ENCODE measurements around the gene TYMS. TPM values are rescaled to one million over a fixed set of nuclear protein-coding genes. Genes with fewer than 3 reads are reported as not detected.

The TYMS gene
- total and polyA plus RNA-seq, 9 of the 15 experiments (the other 6 are each of a cell fraction or from before 2014, with no cell fraction given), result 69.1 to 409 (median 175) TPM

DNA sequence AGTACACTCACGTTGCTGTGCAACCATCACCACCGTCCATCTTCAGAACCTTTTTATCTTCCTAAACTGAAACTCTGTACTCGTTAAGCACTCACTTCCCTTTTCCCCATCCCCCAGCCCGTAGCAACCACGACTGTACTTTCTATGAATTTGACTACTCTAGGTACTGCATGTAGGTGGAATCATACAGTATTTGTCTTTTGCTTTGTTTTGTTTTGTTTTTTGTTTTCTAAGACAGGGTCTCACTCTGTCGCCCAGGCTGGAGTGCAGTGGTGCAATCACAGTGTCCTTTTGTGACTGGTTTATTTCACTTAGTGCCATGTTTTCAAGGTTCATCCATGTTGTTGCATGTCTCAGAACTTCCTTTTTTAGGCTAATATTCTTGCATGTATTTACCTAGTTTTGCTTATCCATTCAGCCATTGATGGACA, 7.0 kb upstream of the TYMS start (continued):
- TF ChIP-seq, protein P1, sequence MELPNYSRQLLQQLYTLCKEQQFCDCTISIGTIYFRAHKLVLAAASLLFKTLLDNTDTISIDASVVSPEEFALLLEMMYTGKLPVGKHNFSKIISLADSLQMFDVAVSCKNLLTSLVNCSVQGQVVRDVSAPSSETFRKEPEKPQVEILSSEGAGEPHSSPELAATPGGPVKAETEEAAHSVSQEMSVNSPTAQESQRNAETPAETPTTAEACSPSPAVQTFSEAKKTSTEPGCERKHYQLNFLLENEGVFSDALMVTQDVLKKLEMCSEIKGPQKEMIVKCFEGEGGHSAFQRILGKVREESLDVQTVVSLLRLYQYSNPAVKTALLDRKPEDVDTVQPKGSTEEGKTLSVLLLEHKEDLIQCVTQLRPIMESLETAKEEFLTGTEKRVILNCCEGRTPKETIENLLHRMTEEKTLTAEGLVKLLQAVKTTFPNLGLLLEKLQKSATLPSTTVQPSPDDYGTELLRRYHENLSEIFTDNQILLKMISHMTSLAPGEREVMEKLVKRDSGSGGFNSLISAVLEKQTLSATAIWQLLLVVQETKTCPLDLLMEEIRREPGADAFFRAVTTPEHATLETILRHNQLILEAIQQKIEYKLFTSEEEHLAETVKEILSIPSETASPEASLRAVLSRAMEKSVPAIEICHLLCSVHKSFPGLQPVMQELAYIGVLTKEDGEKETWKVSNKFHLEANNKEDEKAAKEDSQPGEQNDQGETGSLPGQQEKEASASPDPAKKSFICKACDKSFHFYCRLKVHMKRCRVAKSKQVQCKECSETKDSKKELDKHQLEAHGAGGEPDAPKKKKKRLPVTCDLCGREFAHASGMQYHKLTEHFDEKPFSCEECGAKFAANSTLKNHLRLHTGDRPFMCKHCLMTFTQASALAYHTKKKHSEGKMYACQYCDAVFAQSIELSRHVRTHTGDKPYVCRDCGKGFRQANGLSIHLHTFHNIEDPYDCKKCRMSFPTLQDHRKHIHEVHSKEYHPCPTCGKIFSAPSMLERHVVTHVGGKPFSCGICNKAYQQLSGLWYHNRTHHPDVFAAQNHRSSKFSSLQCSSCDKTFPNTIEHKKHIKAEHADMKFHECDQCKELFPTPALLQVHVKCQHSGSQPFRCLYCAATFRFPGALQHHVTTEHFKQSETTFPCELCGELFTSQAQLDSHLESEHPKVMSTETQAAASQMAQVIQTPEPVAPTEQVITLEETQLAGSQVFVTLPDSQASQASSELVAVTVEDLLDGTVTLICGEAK (IDR thresholded peaks at IDR 0.05), result peak; percentile 57; the same call in 1 of the 2 replicates
- TF ChIP-seq, protein P1 (CRISPR knock-in tag; IDR thresholded peaks at IDR 0.05), result no peak
- TF ChIP-seq ARID2 (IDR thresholded peaks at IDR 0.05) (peak; percentile 63; the same call in 1 of the 2 replicates), NFRKB (IDR thresholded peaks at IDR 0.05; ENCODE audit: low read depth) (peak; percentile 29; the same call in 1 of the 2 replicates), SIX5 (IDR thresholded peaks at IDR 0.05; ENCODE audit: borderline replicate concordance in 1 of 2, insufficient read depth in 1 of 2, low read depth in 1 of 2, low read length in 2 of 2) (no peak), HDGF (IDR thresholded peaks at IDR 0.05) (peak; percentile 72; the same call in 1 of the 2 replicates), ARNT (IDR thresholded peaks at IDR 0.05) (peak in 1 of 2 experiments; percentile 65; a peak in 1 of 4 replicates), TEAD1 (CRISPR knock-in tag; IDR thresholded peaks at IDR 0.05) (no peak), SP1 (CRISPR knock-in tag; IDR thresholded peaks at IDR 0.05) (no peak), CCNT2 (IDR thresholded peaks at IDR 0.05; ENCODE audit: borderline replicate concordance, extremely low read depth, insufficient read length, low read depth, low read length) (no peak), RBM25 (IDR thresholded peaks at IDR 0.05; ENCODE audit: low read depth, low read length, severe bottlenecking) (no peak), ILF3 (IDR thresholded peaks at IDR 0.05; ENCODE audit: borderline replicate concordance) (no peak), RFX7 (CRISPR knock-in tag; IDR thresholded peaks at IDR 0.05) (no peak), SP2 (IDR thresholded peaks at IDR 0.05; ENCODE audit: extremely low read depth, low read depth, low read length, poor library complexity, severe bottlenecking) (no peak), CEBPB (tag; IDR thresholded peaks at IDR 0.05) (peak; percentile 58; the same call in 1 of the 2 replicates), LEF1 (IDR thresholded peaks at IDR 0.05) (peak; percentile 92), ZNF830 (CRISPR knock-in tag; IDR thresholded peaks at IDR 0.05) (no peak), RBM15 (IDR thresholded peaks at IDR 0.05; ENCODE audit: insufficient read depth, low read length) (no peak), GABPA (tag; conservative IDR thresholded peaks at IDR 0.05; ENCODE audit: low read depth) (0 out of 2 replicates have a peak, but pooled peaks have one; percentile 30)
- TF ChIP-seq, protein P2, sequence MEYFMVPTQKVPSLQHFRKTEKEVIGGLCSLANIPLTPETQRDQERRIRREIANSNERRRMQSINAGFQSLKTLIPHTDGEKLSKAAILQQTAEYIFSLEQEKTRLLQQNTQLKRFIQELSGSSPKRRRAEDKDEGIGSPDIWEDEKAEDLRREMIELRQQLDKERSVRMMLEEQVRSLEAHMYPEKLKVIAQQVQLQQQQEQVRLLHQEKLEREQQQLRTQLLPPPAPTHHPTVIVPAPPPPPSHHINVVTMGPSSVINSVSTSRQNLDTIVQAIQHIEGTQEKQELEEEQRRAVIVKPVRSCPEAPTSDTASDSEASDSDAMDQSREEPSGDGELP (CRISPR knock-in tag; IDR thresholded peaks at IDR 0.05; ENCODE audit: borderline replicate concordance), result no peak
